Right ventricle myocardium inferior (tissue), 1 donor: ENCODE results near the gene PLSCR4. TPM values are rescaled to one million over a fixed set of nuclear protein-coding genes. Genes with fewer than 3 reads are reported as not detected.
"Not testable (repeated sequence)": the region's sequence is repeated elsewhere in the genome, so short reads cannot be mapped to it uniquely, and the experiment has no call there.

Experiments
- ATAC-seq: fragments of 200-7000 bp; cut with Tn5 transposase; one replicate; pipeline ENCODE4 v1.9.1; 2020; ENCODE audit warnings: mild to moderate bottlenecking, moderate library complexity
- DNase-seq: peaks from one replicate; pipeline ENCODE4 v3.0.0; 2021; ENCODE audit errors: missing footprints
- intact Hi-C: fragments of 100-400 bp; cut with DNase I; formaldehyde crosslinking; loops from one replicate; pipeline ENCODE4 v1.11.0; 2022
- total RNA-seq: library from RNA; stranded (reverse); fragmentation: NEBNext Ultra II Directional; extraction: Animal tissue kit (Norgen Biotek cat#: 25700); gene quantifications from one replicate; pipeline ENCODE4 v1.2.1, GENCODE V29; 2021
- donor health status: DM: no; HTN: yes; CAD: no; lungs with severe emphysema.

Gene PLSCR4
- total RNA-seq, 1 donor from 2014 or later: 20.3 TPM

GRCh38 chr3:146256851-146257486 is 6.1 kb upstream of the PLSCR4 start:
- intact Hi-C loops: no loop called here
- DNase-seq (no peak), ATAC-seq (no peak)

GRCh38 chr3:146252445-146252844 is 1.5 kb upstream of the PLSCR4 start:
- ATAC-seq, DNase-seq, intact Hi-C loops: not testable (repeated sequence)

- intact Hi-C loops: no loop called here
- DNase-seq (no peak), ATAC-seq (no peak)
Observed at GRCh38 chr3:146249921-146250320, 984 bp downstream of the PLSCR4 start.

GRCh38 chr3:146247911-146248310 is 3.0 kb downstream of the PLSCR4 start:
- intact Hi-C loops: no loop called here
- no peak for ATAC-seq
- DNase-seq: no peak

GRCh38 chr3:146246526-146246925 is 4.4 kb downstream of the PLSCR4 start:
- DNase-seq (no peak), ATAC-seq (no peak)
- intact Hi-C loops: no loop called here

GRCh38 chr3:146243559-146243958 is 7.3 kb downstream of the PLSCR4 start:
- intact Hi-C loops: no loop called here
- ATAC-seq: no peak

GRCh38 chr3:146241523-146242240 is 9.2 kb downstream of the PLSCR4 start:
- no peak for ATAC-seq
- intact Hi-C loops: no loop called here
- no peak for DNase-seq

More at GRCh38 chr3:146243559-146243958, 7.3 kb downstream of the PLSCR4 start:
- no peak for DNase-seq

GRCh38 chr3:146233487-146233886 is 17.4 kb downstream of the PLSCR4 start:
- ATAC-seq: no peak
- DNase-seq: no peak
- intact Hi-C loops: no loop called here

- DNase-seq: no peak
- intact Hi-C loops: no loop called here
- peak; percentile 50 for ATAC-seq
Observed at GRCh38 chr3:146227486-146227885, 23.4 kb downstream of the PLSCR4 start.

GRCh38 chr3:146226881-146227280 is 24.0 kb downstream of the PLSCR4 start:
- ATAC-seq (no peak), DNase-seq (no peak)
- intact Hi-C loops: no loop called here

- ATAC-seq, intact Hi-C loops: not testable (repeated sequence)
- DNase-seq: peak; percentile 53
Observed at GRCh38 chr3:146225458-146225857, 25.4 kb downstream of the PLSCR4 start.

- DNase-seq: no peak
- ATAC-seq: no peak
- intact Hi-C loops: loop anchor here (5.0 kb wide), 1 partner anchor 84 kb away; no protein-coding TSS in a partner anchor
Observed at GRCh38 chr3:146223401-146224373, 27.2 kb downstream of the PLSCR4 start.

GRCh38 chr3:146222204-146223046 is 28.5 kb downstream of the PLSCR4 start:
- DNase-seq (no peak), ATAC-seq (no peak)
- intact Hi-C loops: loop anchor here (5.0 kb wide), 1 partner anchor 85 kb away; no protein-coding TSS in a partner anchor

- ATAC-seq (no peak), DNase-seq (no peak)
- intact Hi-C loops: loop anchor here (5.0 kb wide), 1 partner anchor 86 kb away; no protein-coding TSS in a partner anchor
Observed at GRCh38 chr3:146221276-146221675, 29.6 kb downstream of the PLSCR4 start.

GRCh38 chr3:146218880-146219866 is 31.7 kb downstream of the PLSCR4 start:
- intact Hi-C loops: loop anchor here (2.0 to 5.0 kb wide), 2 partner anchors 108 to 358 kb away; no protein-coding TSS in a partner anchor
- no peak for DNase-seq
- no peak for ATAC-seq

- ATAC-seq (no peak), DNase-seq (no peak)
- intact Hi-C loops: loop anchor here (5.0 kb wide), 1 partner anchor 360 kb away; no protein-coding TSS in a partner anchor
Observed at GRCh38 chr3:146217324-146217723, 33.6 kb downstream of the PLSCR4 start.

GRCh38 chr3:146214493-146214892 is 36.4 kb downstream of the PLSCR4 start:
- ATAC-seq (no peak), DNase-seq (no peak)
- intact Hi-C loops: no loop called here
